Right lung (tissue), 10 donors: Measurements from ENCODE around the gene DNAAF6. TPM values are rescaled to one million over a fixed set of nuclear protein-coding genes. Genes with fewer than 3 reads are reported as not detected.
A peak's percentile ranks its signal among the peaks of the same experiment; 100 is the strongest.
"Not testable (repeated sequence)": the region's sequence is repeated elsewhere in the genome, so short reads cannot be mapped to it uniquely, and the experiment has no call there.

Source experiments
- DNase-seq, 2 donors: peaks; one replicate each; pipeline ENCODE4 v3.0.0-alpha.2; 2013
- long read RNA-seq, 8 donors: transcript quantifications; one replicate each; lab custom pipeline, GENCODE V29; 2026
- polyA plus RNA-seq, 5 donors: library from polyadenylated mRNA; unstranded; fragments of 120-200 nt; gene quantifications; one replicate each; pipeline versions ENCODE4 v1.2.1 to v1.2.3, GENCODE V29; 2013; ENCODE audit warnings: inconsistent platforms in 1 of 5, low replicate concordance in 1 of 5; ENCODE audit not compliant: insufficient read length in 5 of 5, insufficient read depth in 1 of 5

The DNAAF6 gene
- 1 to 10 TPM in 3 of 5 donors, under 1 TPM in 2; 0.42 to 2.1 (median 1.2) TPM for polyA plus RNA-seq
- long read RNA-seq, donor 1, partial matches to known transcripts: 0 of 2 reads
- long read RNA-seq, donor 1, other reads (novel, unspliced or antisense): 0 of 2 reads
- long read RNA-seq, donor 2: 0 reads
- long read RNA-seq, donor 3, partial matches to known transcripts: 0 of 2 reads
- long read RNA-seq, donor 3, other reads (novel, unspliced or antisense): 0 of 2 reads
- long read RNA-seq, donor 4, partial matches to known transcripts: 0 of 1 reads
- long read RNA-seq, donor 4, other reads (novel, unspliced or antisense): 0 of 1 reads
- long read RNA-seq, donor 5: 0 reads
- long read RNA-seq, donor 6: 0 reads
- long read RNA-seq, donor 7: 0 reads
- long read RNA-seq, donor 8: 0 reads

DNA sequence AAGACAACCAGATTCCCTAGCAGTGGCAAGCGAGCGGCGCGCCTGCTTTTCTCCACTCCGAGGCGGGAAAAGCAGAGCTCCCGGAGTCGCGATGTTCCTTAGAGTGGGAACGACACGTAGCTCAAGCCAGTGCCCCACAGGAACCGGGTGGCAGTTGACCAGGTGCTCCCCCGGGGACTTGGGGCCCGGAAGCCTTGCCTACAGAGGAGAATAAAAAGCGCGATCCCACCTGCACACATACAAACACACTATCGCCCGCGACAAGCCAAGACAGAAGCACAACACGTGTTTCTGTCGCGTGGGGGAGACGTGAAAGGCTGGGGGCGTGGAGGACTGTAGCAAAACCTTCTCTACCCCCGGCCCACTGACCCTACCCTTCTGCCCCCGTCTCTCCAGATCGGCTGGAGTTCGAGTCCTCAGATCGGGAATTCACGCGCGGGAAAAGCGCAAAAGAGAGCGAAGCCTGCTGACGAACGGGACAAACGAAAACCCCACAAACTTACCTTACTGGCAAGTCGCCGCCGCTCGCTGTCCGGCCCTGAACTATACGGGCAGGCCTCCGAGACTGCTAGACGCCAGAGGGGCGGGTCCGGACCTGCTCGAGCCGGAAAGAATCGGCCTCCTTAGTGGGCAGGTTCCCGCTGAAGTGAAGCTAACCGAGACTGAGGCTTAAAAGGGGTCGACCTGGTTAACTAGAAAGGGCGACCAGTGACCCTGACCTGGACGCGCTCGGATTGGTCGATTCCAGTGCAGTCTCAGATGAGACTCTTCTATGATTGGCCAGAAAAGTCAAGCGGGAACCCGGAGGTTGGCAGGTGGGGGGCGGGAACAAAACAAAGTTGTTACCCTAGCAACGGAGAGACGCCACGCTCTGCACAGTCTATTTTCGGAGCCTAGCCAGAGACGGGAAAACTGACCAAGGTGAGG lies at the start of gene DNAAF6, which contains the start of gene NUP62CL:
Gene DNAAF6 (plus strand): TSS at position 842 of the 927 bp plus-strand sequence. CDS start 6,265 bp downstream, outside the sequence.
Gene NUP62CL (minus strand): TSS at position 664 of the 927 bp plus-strand sequence. CDS start 31,287 bp downstream, outside the sequence.
- peak; percentile 39 to 45 for DNase-seq

DNA sequence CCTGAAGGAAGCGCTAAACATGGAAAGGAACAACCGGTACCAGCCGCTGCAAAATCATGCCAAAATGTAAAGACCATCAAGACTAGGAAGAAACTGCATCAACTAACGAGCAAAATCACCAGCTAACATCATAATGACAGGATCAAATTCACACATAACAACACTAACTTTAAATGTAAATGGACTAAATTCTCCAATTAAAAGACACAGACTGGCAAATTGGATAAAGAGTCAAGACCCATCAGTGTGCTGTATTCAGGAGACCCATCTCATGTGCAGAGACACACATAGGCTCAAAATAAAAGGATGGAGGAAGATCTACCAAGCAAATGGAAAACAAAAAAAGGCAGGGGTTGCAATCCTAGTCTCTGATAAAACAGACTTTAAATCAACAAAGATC lies 48.8 kb upstream of the DNAAF6 start:
- DNase-seq: not testable (repeated sequence)

DNA sequence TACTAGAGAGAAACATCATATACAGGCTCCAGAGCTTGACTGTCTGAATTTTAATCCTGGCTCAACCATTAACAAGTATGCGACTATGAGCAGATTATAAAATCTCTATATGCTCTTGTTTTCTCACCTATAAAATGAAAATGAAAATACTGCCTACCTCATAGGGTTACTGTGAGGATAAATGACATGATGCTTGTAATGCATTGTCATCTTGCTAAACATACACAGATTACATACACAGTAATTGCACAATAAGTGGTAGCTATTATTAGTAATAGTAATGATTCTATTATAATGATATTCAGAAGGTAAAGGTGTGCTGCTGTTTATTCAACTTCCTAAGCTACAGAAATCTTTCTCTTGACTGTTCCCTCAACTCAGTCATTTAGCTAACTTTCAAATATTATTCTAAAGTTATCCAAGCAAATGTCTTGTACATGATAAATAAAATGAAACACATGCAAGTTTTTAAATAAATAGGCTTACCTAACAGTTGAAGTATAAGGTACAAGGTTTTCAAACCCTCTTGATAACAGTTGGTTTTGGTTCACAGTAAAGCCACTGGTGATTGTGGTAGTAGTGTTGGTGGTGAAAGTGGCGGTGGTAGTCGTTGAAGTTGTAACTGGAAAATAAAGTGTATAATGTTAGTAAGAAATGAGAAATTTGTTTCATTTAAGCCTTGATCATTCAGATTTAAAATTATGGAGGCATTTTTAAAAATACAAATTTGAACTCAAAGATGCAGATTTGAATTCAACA lies 39.1 kb upstream of the DNAAF6 start:
- no peak for DNase-seq

DNA sequence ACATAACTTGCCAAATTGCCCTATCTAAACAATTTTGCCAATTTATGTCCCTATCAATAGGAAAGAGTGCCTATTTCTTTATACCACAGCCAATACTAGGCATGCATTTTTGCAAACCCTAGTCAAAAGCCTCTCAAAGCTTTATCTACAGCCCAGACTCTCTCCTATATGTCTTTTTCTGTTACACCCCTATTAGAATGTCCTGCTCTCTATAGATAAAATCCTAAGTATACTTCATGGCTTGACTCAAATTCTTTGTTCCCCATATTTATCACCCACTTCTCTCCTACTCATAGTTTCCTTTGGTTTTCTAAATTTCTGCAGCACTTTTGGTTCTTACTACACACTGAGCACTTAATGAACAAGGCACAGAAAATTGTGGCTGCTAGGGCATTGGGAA lies 38.2 kb upstream of the DNAAF6 start:
- no peak for DNase-seq

DNA sequence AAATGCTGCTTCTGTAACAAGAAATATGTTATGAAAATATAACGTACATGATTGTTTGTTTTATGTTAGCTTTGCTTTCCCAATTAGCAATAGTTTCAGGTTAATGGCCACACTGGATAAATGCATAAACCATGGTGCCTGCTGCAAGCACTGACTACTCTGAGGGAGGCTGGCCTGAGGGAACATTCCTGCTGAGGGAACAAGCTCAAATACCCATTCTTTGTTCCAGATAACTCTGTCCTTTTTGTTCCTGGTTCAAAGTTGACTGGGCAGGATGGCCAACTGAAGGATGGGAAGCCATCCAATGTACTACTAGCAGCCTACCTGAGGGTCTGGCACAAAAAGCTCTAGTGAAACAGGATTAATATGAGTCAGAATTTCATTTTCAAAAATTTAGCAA lies 37.7 kb upstream of the DNAAF6 start:
- DNase-seq: no peak

DNA sequence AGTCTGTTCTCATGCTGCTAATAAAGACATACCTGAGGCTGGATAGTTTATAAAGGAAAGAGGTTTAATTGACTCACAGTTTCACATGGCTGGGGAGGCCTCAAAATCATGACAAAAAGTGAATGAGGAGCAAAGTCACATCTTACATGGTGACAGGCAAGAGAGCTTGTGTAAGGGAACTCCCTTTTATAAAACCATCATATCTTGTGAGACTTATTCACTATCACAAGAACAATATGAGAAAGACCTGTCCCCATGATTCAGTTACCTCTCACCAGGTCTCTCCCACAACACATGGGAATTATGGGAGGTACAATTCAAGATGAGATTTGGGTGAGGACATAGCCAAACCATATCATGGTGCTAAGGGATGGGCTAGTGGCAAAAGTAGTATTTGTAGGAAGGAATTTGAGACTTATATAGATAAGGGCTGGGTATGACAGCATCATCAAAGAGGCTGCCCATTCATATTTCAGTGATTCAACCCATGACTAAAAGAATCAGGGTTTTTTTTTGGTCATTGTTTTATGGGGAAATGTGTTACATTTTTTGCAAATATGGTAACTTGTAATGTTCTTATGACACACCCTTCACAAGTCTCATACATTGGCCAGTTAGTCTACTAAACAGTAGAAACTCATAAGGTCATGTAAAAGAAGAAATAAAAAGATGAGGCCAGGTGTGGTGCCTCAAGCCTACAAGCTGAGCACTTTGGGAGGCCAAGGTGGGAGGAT lies 34.9 kb upstream of the DNAAF6 start:
- DNase-seq: no peak

DNA sequence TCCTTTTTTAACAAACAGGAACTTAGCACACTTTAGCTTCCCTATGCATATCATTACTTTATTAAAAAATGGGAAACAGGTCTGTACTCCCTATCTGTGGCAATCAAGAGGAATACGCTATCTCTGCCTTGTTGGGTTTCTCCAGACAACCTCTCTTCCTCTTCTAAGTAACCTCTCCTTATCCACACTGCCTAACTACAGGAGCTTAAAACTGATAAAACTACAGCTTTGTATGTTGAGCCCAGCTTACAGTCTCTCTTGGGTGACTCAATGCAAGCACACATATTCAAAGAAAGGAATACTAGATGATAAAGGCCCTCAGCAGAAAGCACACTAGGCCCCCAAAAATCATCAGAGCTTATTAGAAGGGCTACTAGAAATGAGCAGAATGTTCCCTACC lies 9.1 kb upstream of the DNAAF6 start:
- DNase-seq: no peak

DNA sequence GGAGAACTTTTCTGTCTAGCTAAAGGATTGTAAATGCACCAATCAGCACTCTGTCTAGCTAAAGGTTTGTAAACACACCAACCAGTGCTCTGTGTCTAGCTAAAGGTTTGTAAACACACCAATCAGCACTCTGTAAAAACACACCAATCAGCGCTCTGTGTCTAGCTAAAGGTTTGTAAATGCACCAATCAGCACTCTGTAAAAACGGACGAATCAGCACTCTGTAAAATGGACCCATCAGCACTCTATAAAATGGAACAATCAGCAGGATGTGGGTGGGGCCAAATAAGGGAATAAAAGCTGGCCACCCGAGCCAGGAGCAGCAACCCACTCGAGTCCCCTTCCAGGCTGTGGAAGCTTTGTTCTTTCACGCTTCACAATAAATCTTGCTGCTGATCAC lies 8.3 kb upstream of the DNAAF6 start:
- DNase-seq: not testable (repeated sequence)

DNA sequence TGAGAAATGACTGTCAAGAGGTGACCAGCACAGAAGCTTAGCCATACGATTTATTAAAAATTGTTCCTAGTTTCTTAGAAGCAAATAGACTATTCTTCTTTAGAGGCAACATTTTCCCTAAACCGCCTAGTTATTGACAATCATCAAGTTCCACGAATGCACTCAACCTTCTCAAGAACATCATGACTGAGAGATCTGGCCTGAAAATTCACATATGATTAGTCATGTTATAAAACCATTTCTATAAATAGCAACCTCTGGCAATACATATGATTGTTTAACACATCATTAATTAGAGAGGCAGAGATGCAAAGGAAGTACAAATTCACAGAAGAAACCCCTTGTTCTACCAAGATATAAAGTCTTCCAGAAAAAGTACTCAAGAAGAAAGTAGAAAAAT lies 6.9 kb upstream of the DNAAF6 start:
- DNase-seq: no peak

DNA sequence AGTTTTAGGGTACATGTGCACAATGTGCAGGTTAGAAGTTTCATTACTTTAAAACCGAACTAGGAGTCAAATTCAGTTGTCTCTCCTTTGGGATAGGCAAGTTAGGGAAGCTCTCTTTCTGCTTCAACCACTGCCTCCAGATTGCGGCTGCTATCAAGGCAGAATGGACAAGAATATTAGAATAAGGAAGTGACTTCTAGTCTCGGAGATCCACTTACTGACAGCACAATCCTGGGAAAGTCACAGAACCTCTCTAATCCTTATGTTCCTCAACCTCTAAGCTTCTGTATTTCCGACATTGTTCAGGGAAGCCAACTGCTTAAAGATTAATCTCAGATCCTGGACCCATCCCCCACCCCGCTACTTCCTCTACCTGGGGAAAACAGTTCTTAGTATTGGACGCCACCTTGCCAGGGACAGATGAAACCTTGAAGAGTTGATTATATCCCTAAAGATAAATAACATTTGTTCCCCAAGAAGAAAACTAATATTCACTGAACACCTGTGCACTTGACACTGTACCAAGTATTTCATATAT lies 2.3 kb upstream of the DNAAF6 start:
- DNase-seq: no peak

DNA sequence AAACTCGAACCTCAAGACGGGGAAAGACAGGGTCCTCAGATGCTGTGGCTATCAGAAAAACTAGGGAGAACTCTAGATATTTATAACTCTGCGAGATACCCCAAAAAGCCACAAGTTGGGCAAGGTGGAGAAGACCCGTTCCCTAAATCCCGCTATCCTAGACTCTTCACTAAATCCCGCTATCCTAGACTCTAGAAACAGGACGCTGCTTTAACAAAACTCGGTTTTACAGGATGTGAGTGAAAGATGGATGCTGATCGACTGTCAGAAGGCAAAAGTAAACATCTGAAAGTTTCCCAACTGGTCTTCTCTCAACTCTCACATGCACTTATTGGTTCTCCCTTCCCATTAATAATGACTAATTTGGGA lies 270 bp downstream of the DNAAF6 start:
- DNase-seq: no peak

DNA sequence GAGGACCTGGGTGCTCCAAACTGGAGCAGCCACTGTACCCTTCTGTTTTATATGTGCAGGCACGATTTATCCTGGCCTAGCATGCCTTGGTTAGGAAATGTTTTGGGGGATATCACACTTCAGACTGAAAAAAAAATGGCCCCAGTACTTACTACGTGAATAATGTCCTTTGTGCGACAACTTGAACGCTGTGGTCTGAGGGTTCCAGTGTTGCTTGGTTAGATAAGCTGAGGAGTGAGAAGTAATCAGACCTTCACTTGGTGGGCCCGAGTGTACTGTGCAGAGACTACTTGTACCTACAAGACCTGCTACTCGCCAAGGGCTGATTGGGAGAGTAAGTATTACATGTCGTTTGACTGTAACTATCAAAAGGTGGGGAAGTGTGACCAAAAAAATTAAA lies 678 bp downstream of the DNAAF6 start:
- no peak for DNase-seq

DNA sequence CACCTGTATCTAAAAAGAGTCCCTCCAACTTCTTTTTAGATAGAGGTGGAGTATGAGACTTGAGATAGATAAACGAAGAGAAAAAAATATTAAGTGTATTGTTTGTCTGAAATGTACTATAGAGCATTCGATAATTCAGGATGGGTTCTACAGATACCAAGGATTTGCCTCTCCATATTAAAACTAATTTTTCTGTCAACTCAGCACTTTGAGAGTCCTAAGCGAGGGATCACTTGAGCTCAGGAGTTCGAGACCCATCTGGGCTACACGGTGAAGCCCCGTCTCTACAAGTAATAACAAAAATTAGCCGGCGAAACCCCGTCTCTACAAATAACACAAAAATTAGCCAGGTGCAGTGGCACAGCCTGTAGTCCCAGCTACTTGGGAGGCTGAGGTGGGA lies 1.5 kb downstream of the DNAAF6 start:
- DNase-seq: no peak

DNA sequence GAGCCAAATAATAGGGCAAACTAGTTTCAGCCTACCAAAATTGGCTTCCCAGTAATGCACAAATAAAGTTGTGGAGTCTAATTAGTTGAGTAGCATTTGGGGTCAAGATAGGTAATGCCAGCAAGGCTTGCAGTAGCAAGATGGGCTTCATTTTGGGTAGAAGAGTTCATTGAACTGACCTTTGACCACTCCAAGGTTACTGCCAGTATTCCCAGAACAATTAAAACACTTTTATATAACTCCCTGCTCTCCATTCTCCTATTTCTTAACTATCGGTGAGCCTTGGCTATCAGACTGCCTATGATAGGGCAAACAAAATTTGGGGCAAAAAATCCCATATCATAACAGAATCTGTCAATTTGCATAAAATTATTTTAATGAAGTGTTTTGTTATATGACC lies 7.1 kb downstream of the DNAAF6 start:
- no peak for DNase-seq

DNA sequence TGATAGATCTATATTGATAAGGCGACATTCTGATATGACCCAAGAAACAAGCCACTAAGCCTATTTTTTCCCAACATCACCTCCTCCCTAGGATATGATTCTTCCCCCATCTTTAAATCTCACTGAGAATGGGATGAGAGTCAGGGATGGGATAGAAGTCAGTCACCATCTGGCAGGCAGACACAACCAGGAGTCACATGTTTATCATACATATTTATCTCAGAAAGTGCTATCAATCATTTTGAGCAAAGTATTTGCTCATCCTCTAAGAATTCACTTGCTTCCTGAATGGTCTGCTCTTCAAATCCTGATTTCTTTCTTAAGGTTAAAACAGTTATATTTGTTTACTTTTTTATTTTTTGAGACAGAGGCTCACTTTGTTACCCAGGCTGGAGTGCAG lies 20.3 kb downstream of the DNAAF6 start:
- no peak for DNase-seq

DNA sequence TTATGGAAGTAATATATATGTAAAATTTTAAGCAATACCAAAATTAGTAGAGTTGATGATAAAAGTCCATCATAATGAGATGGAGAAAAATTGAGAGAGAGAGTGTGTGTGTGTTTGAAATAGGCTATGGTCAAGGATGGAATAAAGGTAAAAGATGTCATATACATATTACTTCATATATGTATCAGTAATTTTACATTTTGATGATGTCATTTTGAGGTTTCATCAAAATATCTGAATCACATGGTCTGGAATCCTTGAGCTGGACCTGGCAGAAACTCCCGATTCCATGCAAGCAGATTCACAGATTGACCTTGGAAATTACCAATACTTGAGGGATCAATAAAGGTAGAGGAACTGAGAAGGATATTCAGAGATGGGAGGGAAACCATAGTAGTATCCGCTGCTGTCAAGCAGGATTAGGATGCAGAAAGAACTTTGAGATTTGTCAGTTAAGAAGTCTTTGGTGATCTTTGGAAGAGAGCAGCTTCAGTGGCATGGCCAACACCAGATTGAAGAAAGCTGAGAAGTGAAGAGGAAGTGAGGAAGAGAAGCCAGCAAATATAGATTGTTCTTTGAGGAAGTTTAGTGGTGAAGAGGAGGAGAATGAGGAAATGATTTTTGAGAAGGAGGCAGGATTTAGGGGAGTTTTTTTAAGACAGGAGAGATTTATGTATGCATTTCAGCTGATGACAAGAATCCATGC lies 21.5 kb downstream of the DNAAF6 start:
- DNase-seq: no peak

DNA sequence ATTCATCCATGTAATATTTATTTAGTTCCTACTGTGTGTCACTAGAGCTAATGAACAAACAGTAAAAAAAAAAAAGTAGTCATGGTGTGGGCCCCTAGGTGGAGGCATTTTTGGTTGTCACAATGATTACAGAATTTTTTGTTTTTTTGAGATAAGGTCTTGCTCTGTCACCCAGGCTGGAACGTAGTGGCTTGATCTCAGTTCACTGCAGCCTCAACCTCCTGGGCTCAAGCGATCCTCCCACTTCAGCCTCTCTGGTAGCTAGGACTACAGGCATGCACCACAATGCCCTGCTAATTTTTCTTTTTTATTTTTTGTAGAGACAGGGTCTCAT lies 22.0 kb downstream of the DNAAF6 start:
- no peak for DNase-seq

DNA sequence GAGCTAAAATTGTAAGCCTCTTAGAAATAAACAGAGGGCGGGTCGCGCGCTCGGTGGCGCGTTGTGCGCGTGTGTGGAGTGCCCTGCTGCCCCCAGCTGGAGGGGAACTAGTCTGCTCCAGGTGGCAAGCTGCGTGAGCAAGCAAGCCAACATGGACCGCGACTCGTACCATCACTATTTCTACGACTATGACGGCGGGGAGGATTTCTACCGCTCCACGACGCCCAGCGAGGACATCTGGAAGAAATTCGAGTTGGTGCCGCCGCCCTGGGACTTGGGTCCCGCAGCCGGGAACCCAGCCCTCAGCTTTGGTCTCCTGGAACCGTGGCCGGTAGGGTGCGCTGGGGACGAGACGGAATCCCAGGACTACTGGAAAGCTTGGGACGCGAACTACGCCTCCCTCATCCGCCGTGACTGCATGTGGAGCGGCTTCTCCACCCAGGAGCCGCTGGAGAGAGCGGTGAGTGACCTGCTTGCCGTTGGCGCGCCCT lies 66.1 kb downstream of the DNAAF6 start:
- no peak for DNase-seq

DNA sequence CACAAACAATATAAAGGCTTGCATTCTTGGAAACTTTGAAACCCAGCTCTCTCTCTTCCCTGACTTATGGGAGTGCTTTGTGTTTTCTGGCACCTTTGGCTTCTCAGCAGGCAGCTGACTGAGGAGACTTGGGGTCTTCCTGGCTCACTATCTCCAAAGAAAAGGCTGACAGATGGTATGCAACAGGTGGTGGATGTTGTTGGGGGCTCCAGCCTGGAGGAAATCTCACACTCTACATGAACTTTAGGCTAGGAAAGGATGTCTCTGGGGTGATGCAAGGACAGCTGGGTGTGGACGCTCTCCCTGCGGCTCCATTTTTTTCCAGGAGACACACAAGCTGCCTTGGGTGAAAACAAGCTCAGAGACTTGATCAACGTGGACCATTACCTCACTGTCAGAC lies 67.4 kb downstream of the DNAAF6 start:
- no peak for DNase-seq

DNA sequence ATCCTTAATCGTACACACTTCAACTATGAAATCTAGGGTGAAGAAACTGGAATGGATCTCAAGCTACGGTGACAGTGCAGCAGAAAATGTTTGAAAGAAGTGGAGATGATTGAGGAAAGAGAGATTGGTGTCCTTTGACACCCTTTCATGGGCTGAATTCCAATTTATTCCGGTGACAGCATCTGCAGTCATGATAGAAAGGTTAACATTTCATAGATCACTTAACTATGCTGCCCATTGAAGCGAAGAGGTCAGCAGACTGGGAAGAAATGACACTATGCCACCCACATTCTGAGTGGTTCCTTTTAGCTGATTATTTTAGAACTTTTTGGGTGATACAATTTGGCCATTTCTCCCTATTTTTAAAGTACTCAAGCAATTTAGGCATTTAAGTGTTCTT lies 82.3 kb downstream of the DNAAF6 start:
- DNase-seq: no peak
